Measurements from ENCODE around the gene C16orf90.
"Not testable (repeated sequence)": the region's sequence is repeated elsewhere in the genome, so short reads cannot be mapped to it uniquely, and the experiment has no call there.

C16orf90 gene

GRCh38 chr16:3476409-3476808, 18.9 kb downstream of the C16orf90 start:
- Histone ChIP-seq H3K4me2 (ENCODE audit: insufficient read depth, low read length) (no peak overlapping the region), H2AFZ (ENCODE audit: low read depth, low read length) (no peak overlapping the region), H3K27ac (ENCODE audit: low read length) (no peak overlapping the region), H3K79me2 (ENCODE audit: insufficient read depth, low read length) (peaks cover 81% of the 10 kb centered on the region), H3K27me3 (ENCODE audit: insufficient read depth, low read length, poor library complexity) (no peaks in the 10 kb centered on the region), H3K36me3 (ENCODE audit: insufficient read depth, low read length) (peaks cover 46% of the 10 kb centered on the region), H3K4me1 (ENCODE audit: insufficient read depth, low read length) (no peaks in the 10 kb centered on the region), H3K9ac (ENCODE audit: low read depth, low read length) (no peak overlapping the region), H4K20me1 (ENCODE audit: insufficient read depth, low read length) (peaks cover 50% of the 10 kb centered on the region), H3K4me3 (ENCODE audit: low read depth in 1 of 2, low read length in 2 of 2) (no peak overlapping the region), H3K9me3 (ENCODE audit: insufficient read depth, low read length, severe bottlenecking) (no peaks in the 10 kb centered on the region)
- TF ChIP-seq EZH2 (IDR thresholded peaks at IDR 0.05; ENCODE audit: borderline replicate concordance, low read depth, low read length, severe bottlenecking) (no peak), CTCF (IDR thresholded peaks at IDR 0.05; ENCODE audit: borderline replicate concordance, extremely low read depth, low read length, poor library complexity, severe bottlenecking) (no peak)
- DNase-seq (no peak), ATAC-seq (ENCODE audit: insufficient read depth, low read depth) (no peak)

GRCh38 chr16:3475604-3476375, 19.5 kb downstream of the C16orf90 start:
- H3K36me3 ChIP-seq (ENCODE audit: insufficient read depth, low read length), result peaks cover 40% of the 10 kb centered on the region
- ATAC-seq (ENCODE audit: insufficient read depth, low read depth) (no peak), DNase-seq (no peak)
- peaks cover 53% of the 10 kb centered on the region for H4K20me1 ChIP-seq (ENCODE audit: insufficient read depth, low read length)
- no peak for TF ChIP-seq CTCF (IDR thresholded peaks at IDR 0.05; ENCODE audit: borderline replicate concordance, extremely low read depth, low read length, poor library complexity, severe bottlenecking)
- no peak for TF ChIP-seq EZH2 (IDR thresholded peaks at IDR 0.05; ENCODE audit: borderline replicate concordance, low read depth, low read length, severe bottlenecking)
- H3K4me1 ChIP-seq (ENCODE audit: insufficient read depth, low read length), result no peaks in the 10 kb centered on the region
- no peak overlapping the region for H3K9ac ChIP-seq (ENCODE audit: low read depth, low read length)
- H3K9me3 ChIP-seq (ENCODE audit: insufficient read depth, low read length, severe bottlenecking), result no peaks in the 10 kb centered on the region
- H3K4me3 ChIP-seq (ENCODE audit: low read depth in 1 of 2, low read length in 2 of 2), result no peak overlapping the region
- H3K27me3 ChIP-seq (ENCODE audit: insufficient read depth, low read length, poor library complexity), result no peaks in the 10 kb centered on the region
- no peak overlapping the region for H3K4me2 ChIP-seq (ENCODE audit: insufficient read depth, low read length)
- H2AFZ ChIP-seq (ENCODE audit: low read depth, low read length), result no peak overlapping the region
- H3K27ac ChIP-seq (ENCODE audit: low read length), result no peak overlapping the region
- H3K79me2 ChIP-seq (ENCODE audit: insufficient read depth, low read length), result peaks cover 83% of the 10 kb centered on the region

DNA sequence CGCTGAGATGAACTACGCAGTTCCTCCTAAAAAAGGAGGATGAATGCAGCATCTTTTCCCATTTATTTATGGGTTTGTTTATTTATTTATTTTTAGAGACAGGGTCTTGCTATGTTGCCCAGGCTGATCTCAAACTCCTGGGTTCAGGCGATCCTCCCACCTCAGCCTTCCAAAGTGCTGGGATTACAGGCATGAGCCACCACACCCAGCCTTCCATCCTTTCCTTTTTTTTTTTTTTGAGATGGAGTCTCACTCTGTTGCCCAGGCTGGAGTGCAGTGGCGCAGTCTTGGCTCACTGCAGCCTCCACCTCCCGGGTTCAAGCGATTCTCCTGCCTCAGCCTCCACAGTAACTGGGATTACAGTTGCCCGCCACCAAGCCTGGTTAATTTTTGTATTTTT, 20.4 kb downstream of the C16orf90 start:
- not testable (repeated sequence) for DNase-seq; H3K4me2 ChIP-seq (ENCODE audit: insufficient read depth, low read length); H3K27ac ChIP-seq (ENCODE audit: low read length); H3K4me1 ChIP-seq (ENCODE audit: insufficient read depth, low read length); H3K4me3 ChIP-seq (ENCODE audit: low read depth in 1 of 2, low read length in 2 of 2); H3K27me3 ChIP-seq (ENCODE audit: insufficient read depth, low read length, poor library complexity); H3K9me3 ChIP-seq (ENCODE audit: insufficient read depth, low read length, severe bottlenecking); H2AFZ ChIP-seq (ENCODE audit: low read depth, low read length); ATAC-seq (ENCODE audit: insufficient read depth, low read depth); H3K9ac ChIP-seq (ENCODE audit: low read depth, low read length)
- Histone ChIP-seq H3K36me3 (ENCODE audit: insufficient read depth, low read length) (peaks cover 34% of the 10 kb centered on the region), H4K20me1 (ENCODE audit: insufficient read depth, low read length) (peaks cover 63% of the 10 kb centered on the region), H3K79me2 (ENCODE audit: insufficient read depth, low read length) (peaks cover 89% of the 10 kb centered on the region)

DNA sequence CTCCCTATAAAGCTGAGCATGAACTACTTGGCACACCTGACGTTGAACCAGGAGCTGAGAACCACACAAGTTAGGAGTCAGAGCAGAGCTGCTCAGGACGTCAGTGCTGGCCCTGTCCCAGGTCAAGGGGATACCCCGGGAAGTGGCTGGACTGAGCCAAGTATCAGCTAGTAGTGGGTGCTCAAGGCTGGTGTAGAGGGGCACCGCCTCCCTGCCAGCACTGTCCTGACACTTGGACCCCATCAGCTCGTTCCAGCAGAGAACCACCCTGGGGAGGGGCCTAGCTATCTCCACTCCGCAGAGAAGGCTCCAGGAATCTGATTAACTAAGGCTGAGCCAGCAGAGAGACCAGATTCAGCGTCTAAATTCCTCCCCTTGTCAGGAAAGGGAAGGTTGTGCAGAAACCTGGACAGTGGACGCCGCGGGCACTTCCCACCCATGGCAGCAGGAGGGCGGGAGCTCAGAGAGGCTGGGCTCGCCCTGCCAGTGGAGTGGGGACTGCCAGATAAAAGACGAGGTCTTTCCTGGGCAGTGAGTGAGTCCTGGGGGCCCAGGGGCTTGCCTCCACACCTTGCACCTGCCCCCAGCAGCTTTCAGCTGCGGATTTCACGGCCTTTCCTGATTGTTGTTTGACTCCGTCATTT, 21.0 kb downstream of the C16orf90 start:
- DNase-seq (no peak), ATAC-seq (ENCODE audit: insufficient read depth, low read depth) (no peak)
- no peaks in the 10 kb centered on the region for H3K9me3 ChIP-seq (ENCODE audit: insufficient read depth, low read length, severe bottlenecking)
- 0 out of 2 replicates have a peak overlapping the region, but pooled peaks have one; percentile 10 for H3K27ac ChIP-seq (ENCODE audit: low read length)
- no peak for TF ChIP-seq EZH2 (IDR thresholded peaks at IDR 0.05; ENCODE audit: borderline replicate concordance, low read depth, low read length, severe bottlenecking)
- no peak for TF ChIP-seq CTCF (IDR thresholded peaks at IDR 0.05; ENCODE audit: borderline replicate concordance, extremely low read depth, low read length, poor library complexity, severe bottlenecking)
- H3K4me2 ChIP-seq (ENCODE audit: insufficient read depth, low read length), result no peak overlapping the region
- peaks cover 90% of the 10 kb centered on the region for H3K79me2 ChIP-seq (ENCODE audit: insufficient read depth, low read length)
- no peaks in the 10 kb centered on the region for H3K27me3 ChIP-seq (ENCODE audit: insufficient read depth, low read length, poor library complexity)
- H3K4me1 ChIP-seq (ENCODE audit: insufficient read depth, low read length), result no peaks in the 10 kb centered on the region
- no peak overlapping the region for H3K4me3 ChIP-seq (ENCODE audit: low read depth in 1 of 2, low read length in 2 of 2)
- no peak overlapping the region for H3K9ac ChIP-seq (ENCODE audit: low read depth, low read length)
- H4K20me1 ChIP-seq (ENCODE audit: insufficient read depth, low read length), result peaks cover 63% of the 10 kb centered on the region
- H2AFZ ChIP-seq (ENCODE audit: low read depth, low read length), result no peak overlapping the region
- H3K36me3 ChIP-seq (ENCODE audit: insufficient read depth, low read length), result peaks cover 31% of the 10 kb centered on the region

DNA sequence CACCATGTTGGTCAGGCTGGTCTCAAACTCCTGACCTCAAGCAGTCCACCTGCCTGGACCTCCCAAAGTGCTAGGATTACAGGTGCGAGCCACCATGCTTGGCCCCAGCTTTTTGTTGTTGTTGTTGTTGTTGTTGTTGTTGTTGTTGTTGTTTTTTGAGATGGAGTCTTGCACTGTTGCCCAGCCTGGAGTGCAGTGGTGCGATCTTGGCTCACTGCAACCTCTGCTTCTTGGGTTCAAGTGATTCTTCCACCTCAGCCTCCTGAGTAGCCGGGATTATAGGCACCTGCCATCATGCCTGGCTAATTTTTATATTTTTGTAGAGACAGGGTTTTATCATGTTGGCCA, 21.7 kb downstream of the C16orf90 start:
- H3K27ac ChIP-seq (ENCODE audit: low read length); H2AFZ ChIP-seq (ENCODE audit: low read depth, low read length); ATAC-seq (ENCODE audit: insufficient read depth, low read depth); H3K27me3 ChIP-seq (ENCODE audit: insufficient read depth, low read length, poor library complexity); H3K9me3 ChIP-seq (ENCODE audit: insufficient read depth, low read length, severe bottlenecking); H3K4me1 ChIP-seq (ENCODE audit: insufficient read depth, low read length); H3K9ac ChIP-seq (ENCODE audit: low read depth, low read length); H3K4me3 ChIP-seq (ENCODE audit: low read depth in 1 of 2, low read length in 2 of 2); H3K4me2 ChIP-seq (ENCODE audit: insufficient read depth, low read length); DNase-seq: not testable (repeated sequence)
- Histone ChIP-seq H3K36me3 (ENCODE audit: insufficient read depth, low read length) (peaks cover 26% of the 10 kb centered on the region), H4K20me1 (ENCODE audit: insufficient read depth, low read length) (peaks cover 65% of the 10 kb centered on the region), H3K79me2 (ENCODE audit: insufficient read depth, low read length) (peaks cover 93% of the 10 kb centered on the region)
